B cell (primary cell): ENCODE results near the gene TBC1D17.

Experiments used
- EZH2 ChIP-seq: IDR thresholded peaks from 2 replicates; pipeline ENCODE4 v1.6.1; 2012; ENCODE audit warnings: borderline replicate concordance, low read depth, mild to moderate bottlenecking, moderate library complexity, low read length; ENCODE audit not compliant: insufficient read depth, poor library complexity, severe bottlenecking
- TF ChIP-seq, protein P1 (sequence below): fragments of 200-600 bp; IDR thresholded peaks from one replicate; pipeline ENCODE4 v1.8.0; 2022; ENCODE audit warnings: antibody characterized with exemption, mild to moderate bottlenecking

DNA sequence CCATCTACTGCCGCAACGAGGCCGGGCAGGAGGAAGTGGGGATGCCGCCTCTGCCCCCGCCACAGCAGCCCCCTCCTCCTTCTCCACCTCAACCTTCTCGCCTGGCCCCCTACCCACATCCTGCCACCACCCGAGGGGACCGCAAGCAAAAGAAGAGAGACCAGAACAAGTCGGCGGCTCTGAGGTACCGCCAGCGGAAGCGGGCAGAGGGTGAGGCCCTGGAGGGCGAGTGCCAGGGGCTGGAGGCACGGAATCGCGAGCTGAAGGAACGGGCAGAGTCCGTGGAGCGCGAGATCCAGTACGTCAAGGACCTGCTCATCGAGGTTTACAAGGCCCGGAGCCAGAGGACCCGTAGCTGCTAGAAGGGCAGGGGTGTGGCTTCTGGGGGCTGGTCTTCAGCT, 55.2 kb downstream of the TBC1D17 start:
- TF ChIP-seq, protein P1, sequence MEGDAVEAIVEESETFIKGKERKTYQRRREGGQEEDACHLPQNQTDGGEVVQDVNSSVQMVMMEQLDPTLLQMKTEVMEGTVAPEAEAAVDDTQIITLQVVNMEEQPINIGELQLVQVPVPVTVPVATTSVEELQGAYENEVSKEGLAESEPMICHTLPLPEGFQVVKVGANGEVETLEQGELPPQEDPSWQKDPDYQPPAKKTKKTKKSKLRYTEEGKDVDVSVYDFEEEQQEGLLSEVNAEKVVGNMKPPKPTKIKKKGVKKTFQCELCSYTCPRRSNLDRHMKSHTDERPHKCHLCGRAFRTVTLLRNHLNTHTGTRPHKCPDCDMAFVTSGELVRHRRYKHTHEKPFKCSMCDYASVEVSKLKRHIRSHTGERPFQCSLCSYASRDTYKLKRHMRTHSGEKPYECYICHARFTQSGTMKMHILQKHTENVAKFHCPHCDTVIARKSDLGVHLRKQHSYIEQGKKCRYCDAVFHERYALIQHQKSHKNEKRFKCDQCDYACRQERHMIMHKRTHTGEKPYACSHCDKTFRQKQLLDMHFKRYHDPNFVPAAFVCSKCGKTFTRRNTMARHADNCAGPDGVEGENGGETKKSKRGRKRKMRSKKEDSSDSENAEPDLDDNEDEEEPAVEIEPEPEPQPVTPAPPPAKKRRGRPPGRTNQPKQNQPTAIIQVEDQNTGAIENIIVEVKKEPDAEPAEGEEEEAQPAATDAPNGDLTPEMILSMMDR, result no peak
- no peak for TF ChIP-seq EZH2
